ENCODE data around the gene SYT1. TPM values are rescaled to one million over a fixed set of nuclear protein-coding genes. Genes with fewer than 3 reads are reported as not detected.

Gene SYT1
- total and polyA plus RNA-seq, 2 experiments from 2014 or later = 48.7 to 51.7 TPM

GRCh38 chr12:79023261-79023660, 158.7 kb downstream of the SYT1 start:
- Histone ChIP-seq H3K27me3 (ENCODE audit: insufficient read depth) (no peaks in the 10 kb centered on the region), H3K4me1 (ENCODE audit: insufficient read depth) (no peaks in the 10 kb centered on the region), H3F3A (replicated peaks; ENCODE audit: low read depth) (no peaks in the 10 kb centered on the region), H3K79me2 (replicated peaks; ENCODE audit: insufficient read depth) (no peaks in the 10 kb centered on the region), H2AFZ (no peak overlapping the region), H3K36me3 (ENCODE audit: insufficient read depth) (no peaks in the 10 kb centered on the region), H4K20me1 (replicated peaks; ENCODE audit: insufficient read depth) (peaks cover 3% of the 10 kb centered on the region; the same call in 1 of the 2 replicates), H3K4me2 (no peak overlapping the region), H3K27ac (ENCODE audit: low read depth) (no peak overlapping the region), H3K4me3 (no peak overlapping the region), H3K9me2 (ENCODE audit: insufficient read depth) (no peaks in the 10 kb centered on the region)
- no peaks in the 10 kb centered on the region for H3K36me3 Mint-ChIP-seq (ENCODE audit: low read depth)
- peaks cover 7% of the 10 kb centered on the region; the same call in 2 of the 3 replicates for H3K4me1 Mint-ChIP-seq
- no peak for DNase-seq (ENCODE audit: low spot score)
- no peaks in the 10 kb centered on the region for H3K9me3 Mint-ChIP-seq
- TF ChIP-seq NANOG (IDR thresholded peaks at IDR 0.05; ENCODE audit: borderline replicate concordance) = no peak
- no peak for TF ChIP-seq JUNB (IDR thresholded peaks at IDR 0.05; ENCODE audit: unreplicated experiment)
- TF ChIP-seq, protein P1, sequence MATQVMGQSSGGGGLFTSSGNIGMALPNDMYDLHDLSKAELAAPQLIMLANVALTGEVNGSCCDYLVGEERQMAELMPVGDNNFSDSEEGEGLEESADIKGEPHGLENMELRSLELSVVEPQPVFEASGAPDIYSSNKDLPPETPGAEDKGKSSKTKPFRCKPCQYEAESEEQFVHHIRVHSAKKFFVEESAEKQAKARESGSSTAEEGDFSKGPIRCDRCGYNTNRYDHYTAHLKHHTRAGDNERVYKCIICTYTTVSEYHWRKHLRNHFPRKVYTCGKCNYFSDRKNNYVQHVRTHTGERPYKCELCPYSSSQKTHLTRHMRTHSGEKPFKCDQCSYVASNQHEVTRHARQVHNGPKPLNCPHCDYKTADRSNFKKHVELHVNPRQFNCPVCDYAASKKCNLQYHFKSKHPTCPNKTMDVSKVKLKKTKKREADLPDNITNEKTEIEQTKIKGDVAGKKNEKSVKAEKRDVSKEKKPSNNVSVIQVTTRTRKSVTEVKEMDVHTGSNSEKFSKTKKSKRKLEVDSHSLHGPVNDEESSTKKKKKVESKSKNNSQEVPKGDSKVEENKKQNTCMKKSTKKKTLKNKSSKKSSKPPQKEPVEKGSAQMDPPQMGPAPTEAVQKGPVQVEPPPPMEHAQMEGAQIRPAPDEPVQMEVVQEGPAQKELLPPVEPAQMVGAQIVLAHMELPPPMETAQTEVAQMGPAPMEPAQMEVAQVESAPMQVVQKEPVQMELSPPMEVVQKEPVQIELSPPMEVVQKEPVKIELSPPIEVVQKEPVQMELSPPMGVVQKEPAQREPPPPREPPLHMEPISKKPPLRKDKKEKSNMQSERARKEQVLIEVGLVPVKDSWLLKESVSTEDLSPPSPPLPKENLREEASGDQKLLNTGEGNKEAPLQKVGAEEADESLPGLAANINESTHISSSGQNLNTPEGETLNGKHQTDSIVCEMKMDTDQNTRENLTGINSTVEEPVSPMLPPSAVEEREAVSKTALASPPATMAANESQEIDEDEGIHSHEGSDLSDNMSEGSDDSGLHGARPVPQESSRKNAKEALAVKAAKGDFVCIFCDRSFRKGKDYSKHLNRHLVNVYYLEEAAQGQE (IDR thresholded peaks at IDR 0.05; ENCODE audit: unreplicated experiment) = no peak
- TF ChIP-seq EZH2 (IDR thresholded peaks at IDR 0.05; ENCODE audit: low read depth, unreplicated experiment) = no peak
- no peak for TF ChIP-seq EZH2phosphoT487 (IDR thresholded peaks at IDR 0.05; ENCODE audit: unreplicated experiment)
- TF ChIP-seq, protein P2, sequence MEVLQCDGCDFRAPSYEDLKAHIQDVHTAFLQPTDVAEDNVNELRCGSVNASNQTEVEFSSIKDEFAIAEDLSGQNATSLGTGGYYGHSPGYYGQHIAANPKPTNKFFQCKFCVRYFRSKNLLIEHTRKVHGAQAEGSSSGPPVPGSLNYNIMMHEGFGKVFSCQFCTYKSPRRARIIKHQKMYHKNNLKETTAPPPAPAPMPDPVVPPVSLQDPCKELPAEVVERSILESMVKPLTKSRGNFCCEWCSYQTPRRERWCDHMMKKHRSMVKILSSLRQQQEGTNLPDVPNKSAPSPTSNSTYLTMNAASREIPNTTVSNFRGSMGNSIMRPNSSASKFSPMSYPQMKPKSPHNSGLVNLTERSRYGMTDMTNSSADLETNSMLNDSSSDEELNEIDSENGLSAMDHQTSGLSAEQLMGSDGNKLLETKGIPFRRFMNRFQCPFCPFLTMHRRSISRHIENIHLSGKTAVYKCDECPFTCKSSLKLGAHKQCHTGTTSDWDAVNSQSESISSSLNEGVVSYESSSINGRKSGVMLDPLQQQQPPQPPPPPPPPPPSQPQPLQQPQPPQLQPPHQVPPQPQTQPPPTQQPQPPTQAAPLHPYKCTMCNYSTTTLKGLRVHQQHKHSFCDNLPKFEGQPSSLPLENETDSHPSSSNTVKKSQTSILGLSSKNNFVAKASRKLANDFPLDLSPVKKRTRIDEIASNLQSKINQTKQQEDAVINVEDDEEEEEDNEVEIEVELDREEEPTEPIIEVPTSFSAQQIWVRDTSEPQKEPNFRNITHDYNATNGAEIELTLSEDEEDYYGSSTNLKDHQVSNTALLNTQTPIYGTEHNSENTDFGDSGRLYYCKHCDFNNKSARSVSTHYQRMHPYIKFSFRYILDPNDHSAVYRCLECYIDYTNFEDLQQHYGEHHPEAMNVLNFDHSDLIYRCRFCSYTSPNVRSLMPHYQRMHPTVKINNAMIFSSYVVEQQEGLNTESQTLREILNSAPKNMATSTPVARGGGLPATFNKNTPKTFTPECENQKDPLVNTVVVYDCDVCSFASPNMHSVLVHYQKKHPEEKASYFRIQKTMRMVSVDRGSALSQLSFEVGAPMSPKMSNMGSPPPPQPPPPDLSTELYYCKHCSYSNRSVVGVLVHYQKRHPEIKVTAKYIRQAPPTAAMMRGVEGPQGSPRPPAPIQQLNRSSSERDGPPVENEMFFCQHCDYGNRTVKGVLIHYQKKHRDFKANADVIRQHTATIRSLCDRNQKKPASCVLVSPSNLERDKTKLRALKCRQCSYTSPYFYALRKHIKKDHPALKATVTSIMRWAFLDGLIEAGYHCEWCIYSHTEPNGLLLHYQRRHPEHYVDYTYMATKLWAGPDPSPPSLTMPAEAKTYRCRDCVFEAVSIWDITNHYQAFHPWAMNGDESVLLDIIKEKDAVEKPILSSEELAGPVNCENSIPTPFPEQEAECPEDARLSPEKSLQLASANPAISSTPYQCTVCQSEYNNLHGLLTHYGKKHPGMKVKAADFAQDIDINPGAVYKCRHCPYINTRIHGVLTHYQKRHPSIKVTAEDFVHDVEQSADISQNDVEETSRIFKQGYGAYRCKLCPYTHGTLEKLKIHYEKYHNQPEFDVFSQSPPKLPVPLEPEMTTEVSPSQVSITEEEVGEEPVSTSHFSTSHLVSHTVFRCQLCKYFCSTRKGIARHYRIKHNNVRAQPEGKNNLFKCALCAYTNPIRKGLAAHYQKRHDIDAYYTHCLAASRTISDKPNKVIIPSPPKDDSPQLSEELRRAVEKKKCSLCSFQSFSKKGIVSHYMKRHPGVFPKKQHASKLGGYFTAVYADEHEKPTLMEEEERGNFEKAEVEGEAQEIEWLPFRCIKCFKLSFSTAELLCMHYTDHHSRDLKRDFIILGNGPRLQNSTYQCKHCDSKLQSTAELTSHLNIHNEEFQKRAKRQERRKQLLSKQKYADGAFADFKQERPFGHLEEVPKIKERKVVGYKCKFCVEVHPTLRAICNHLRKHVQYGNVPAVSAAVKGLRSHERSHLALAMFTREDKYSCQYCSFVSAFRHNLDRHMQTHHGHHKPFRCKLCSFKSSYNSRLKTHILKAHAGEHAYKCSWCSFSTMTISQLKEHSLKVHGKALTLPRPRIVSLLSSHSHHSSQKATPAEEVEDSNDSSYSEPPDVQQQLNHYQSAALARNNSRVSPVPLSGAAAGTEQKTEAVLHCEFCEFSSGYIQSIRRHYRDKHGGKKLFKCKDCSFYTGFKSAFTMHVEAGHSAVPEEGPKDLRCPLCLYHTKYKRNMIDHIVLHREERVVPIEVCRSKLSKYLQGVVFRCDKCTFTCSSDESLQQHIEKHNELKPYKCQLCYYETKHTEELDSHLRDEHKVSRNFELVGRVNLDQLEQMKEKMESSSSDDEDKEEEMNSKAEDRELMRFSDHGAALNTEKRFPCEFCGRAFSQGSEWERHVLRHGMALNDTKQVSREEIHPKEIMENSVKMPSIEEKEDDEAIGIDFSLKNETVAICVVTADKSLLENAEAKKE (CRISPR knock-in tag; IDR thresholded peaks at IDR 0.05) = no peak
- no peak for TF ChIP-seq CTCF (conservative IDR thresholded peaks at IDR 0.05; ENCODE audit: low read depth in 2 of 2)
- no peak for TF ChIP-seq ZNF331 (CRISPR knock-in tag; IDR thresholded peaks at IDR 0.05; ENCODE audit: low read depth)
- TF ChIP-seq POLR2AphosphoS5 (IDR thresholded peaks at IDR 0.05; ENCODE audit: low read depth) = no peak
- ATAC-seq = no peak
- no peak overlapping the region for H3K4me3 Mint-ChIP-seq
- no peaks in the 10 kb centered on the region for H3K27me3 Mint-ChIP-seq (ENCODE audit: insufficient read depth, low read depth, poor library complexity)
- H3K27ac Mint-ChIP-seq = no peak overlapping the region
